IPS-18a (cell line): Measurements from ENCODE around the gene LGALS3BP.

Source experiments
- H3K27ac ChIP-seq: one replicate; pipeline ENCODE4 v1.5.1; 2013; ENCODE audit warnings: low read length
- H3K27me3 ChIP-seq: one replicate; pipeline ENCODE4 v1.6.1; 2013; ENCODE audit warnings: mild to moderate bottlenecking, low read length; ENCODE audit not compliant: control insufficient read depth, insufficient read depth
- H3K36me3 ChIP-seq: one replicate; pipeline ENCODE4 v1.6.1; 2013; ENCODE audit warnings: low read depth, low read length; ENCODE audit not compliant: control insufficient read depth
- H3K4me1 ChIP-seq: one replicate; pipeline ENCODE4 v1.6.1; 2013; ENCODE audit warnings: low read depth, low read length; ENCODE audit not compliant: control insufficient read depth
- H3K4me3 ChIP-seq: one replicate; pipeline ENCODE4 v1.5.1; 2013; ENCODE audit warnings: low read length
- H3K9ac ChIP-seq: one replicate; pipeline ENCODE4 v1.6.1; 2013; ENCODE audit warnings: mild to moderate bottlenecking, low read length, moderate library complexity
- H3K9me3 ChIP-seq: one replicate; pipeline ENCODE4 v1.6.1; 2013; ENCODE audit warnings: low read depth, low read length; ENCODE audit not compliant: control insufficient read depth

LGALS3BP gene

GRCh38 chr17:79002291-79002690 lies 22.6 kb upstream of the LGALS3BP start:
- Histone ChIP-seq H3K4me3 (no peak overlapping the region), H3K9ac (no peak overlapping the region), H3K4me1 (no peaks in the 10 kb centered on the region), H3K27me3 (peaks cover 65% of the 10 kb centered on the region), H3K27ac (no peak overlapping the region), H3K36me3 (no peaks in the 10 kb centered on the region), H3K9me3 (no peaks in the 10 kb centered on the region)

DNA sequence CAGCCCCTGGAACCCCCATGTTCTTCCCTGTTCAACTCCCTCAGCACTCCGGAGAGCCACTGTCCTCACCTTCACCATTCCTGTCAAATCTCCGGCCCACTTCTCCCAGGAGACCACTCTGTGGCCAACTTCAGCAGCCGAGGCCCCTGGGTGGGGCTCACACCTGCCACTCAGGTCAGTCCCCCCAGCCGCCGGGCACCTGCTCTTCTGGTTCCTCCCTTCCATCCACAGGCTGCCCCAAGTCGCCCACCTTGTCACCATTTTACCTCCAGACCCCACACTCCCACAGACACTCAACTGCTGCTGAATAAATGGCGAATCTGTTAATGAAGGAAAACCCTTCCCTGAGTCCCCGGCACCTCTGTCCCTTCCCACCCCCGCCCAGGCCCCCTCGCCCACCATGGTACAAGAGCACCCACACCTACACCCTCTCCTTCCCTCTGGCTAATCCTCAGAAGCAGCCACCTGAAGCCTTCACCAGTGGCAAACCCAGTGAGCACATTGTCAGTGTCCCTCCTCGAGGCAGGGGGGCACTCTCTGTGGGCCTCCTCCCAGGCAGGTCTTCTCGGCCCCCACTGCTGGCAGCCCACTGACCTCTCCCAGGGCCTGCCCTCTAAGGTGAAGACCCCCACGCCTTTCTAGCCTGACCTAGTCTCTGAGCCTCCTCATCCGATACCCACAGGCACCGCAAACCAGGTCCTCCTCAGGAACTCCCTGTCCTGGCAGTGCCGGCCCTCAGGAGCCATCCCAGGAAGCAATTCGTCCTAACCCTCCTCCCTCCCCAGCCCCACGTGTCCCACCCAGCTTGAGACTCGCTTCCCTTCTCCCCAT lies 21.7 kb upstream of the LGALS3BP start:
- H3K9me3 ChIP-seq: no peaks in the 10 kb centered on the region
- peaks cover 56% of the 10 kb centered on the region for H3K27me3 ChIP-seq
- H3K4me3 ChIP-seq: no peak overlapping the region
- no peak overlapping the region for H3K9ac ChIP-seq
- peaks cover 8% of the 10 kb centered on the region for H3K36me3 ChIP-seq
- no peaks in the 10 kb centered on the region for H3K4me1 ChIP-seq
- H3K27ac ChIP-seq: no peak overlapping the region

- peaks cover 48% of the 10 kb centered on the region for H3K27me3 ChIP-seq
- peaks cover 10% of the 10 kb centered on the region for H3K36me3 ChIP-seq
- H3K4me1 ChIP-seq: no peaks in the 10 kb centered on the region
- H3K9me3 ChIP-seq: no peaks in the 10 kb centered on the region
- H3K27ac ChIP-seq: no peak overlapping the region
- H3K9ac ChIP-seq: no peak overlapping the region
- H3K4me3 ChIP-seq: no peak overlapping the region
These were observed 20.9 kb upstream of the LGALS3BP start for GRCh38 chr17:79000396-79001189.

GRCh38 chr17:78999947-79000395 lies 20.2 kb upstream of the LGALS3BP start:
- Histone ChIP-seq H3K4me1 (no peaks in the 10 kb centered on the region), H3K36me3 (peaks cover 10% of the 10 kb centered on the region), H3K27me3 (peaks cover 42% of the 10 kb centered on the region), H3K9ac (no peak overlapping the region), H3K9me3 (no peaks in the 10 kb centered on the region), H3K4me3 (no peak overlapping the region), H3K27ac (no peak overlapping the region)

- Histone ChIP-seq H3K27ac (no peak overlapping the region), H3K4me1 (no peaks in the 10 kb centered on the region), H3K9me3 (no peaks in the 10 kb centered on the region), H3K36me3 (peaks cover 10% of the 10 kb centered on the region), H3K27me3 (peaks cover 42% of the 10 kb centered on the region), H3K4me3 (no peak overlapping the region), H3K9ac (no peak overlapping the region)
These were observed 19.5 kb upstream of the LGALS3BP start for GRCh38 chr17:78999056-78999768.

- Histone ChIP-seq H3K27me3 (peaks cover 36% of the 10 kb centered on the region), H3K4me3 (no peak overlapping the region), H3K9ac (no peak overlapping the region), H3K4me1 (no peaks in the 10 kb centered on the region), H3K9me3 (no peaks in the 10 kb centered on the region), H3K27ac (no peak overlapping the region), H3K36me3 (peaks cover 10% of the 10 kb centered on the region)
These were observed 18.8 kb upstream of the LGALS3BP start for GRCh38 chr17:78998311-78999055.

DNA sequence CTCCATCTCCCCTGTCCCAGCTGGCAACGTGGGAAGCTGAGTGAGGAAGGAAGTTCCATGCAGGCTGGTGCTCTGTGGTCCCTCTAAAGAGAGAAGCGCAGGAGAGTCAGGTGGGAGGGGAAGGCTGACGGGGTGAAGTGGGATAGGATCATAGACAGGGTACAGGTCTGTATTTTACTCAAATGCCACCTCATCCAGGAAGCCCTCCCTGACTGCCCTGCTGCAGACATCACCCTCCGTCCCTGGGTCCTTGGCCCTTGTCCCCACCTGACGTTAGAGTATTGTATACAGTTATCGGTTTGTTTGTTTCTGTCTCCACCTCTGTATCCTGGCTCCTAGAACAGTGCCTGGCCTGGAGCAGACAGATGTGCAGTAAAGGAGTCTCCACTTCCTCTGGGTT lies 18.2 kb upstream of the LGALS3BP start:
- no peaks in the 10 kb centered on the region for H3K4me1 ChIP-seq
- H3K36me3 ChIP-seq: peaks cover 11% of the 10 kb centered on the region
- no peaks in the 10 kb centered on the region for H3K9me3 ChIP-seq
- H3K27ac ChIP-seq: no peak overlapping the region
- H3K4me3 ChIP-seq: no peak overlapping the region
- peaks cover 30% of the 10 kb centered on the region for H3K27me3 ChIP-seq
- H3K9ac ChIP-seq: no peak overlapping the region

- Histone ChIP-seq H3K4me1 (no peaks in the 10 kb centered on the region), H3K27ac (no peak overlapping the region), H3K36me3 (peaks cover 14% of the 10 kb centered on the region), H3K27me3 (peaks cover 24% of the 10 kb centered on the region), H3K9ac (no peak overlapping the region), H3K9me3 (no peaks in the 10 kb centered on the region), H3K4me3 (no peak overlapping the region)
These were observed 17.6 kb upstream of the LGALS3BP start for GRCh38 chr17:78997231-78997741.

DNA sequence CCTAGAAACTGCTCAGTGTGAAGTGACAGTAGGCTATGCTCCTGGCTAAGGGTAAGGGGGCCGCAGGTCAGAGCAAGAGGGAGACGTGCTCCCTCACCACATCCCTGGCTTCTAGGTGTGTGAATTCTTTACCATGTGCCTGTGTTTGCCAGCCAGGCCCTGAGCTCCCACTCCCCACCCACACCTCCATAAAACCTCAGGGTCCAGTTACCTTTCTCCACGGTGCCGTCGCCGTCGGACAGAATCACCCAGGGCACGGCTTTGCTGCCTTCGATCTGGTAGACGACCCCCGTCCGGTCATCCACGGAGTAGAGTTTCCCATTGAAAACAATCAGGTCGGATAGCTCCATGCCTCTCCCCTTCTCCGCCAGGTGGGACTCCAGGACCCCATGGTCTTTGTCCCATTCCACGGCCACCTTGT lies 17.1 kb upstream of the LGALS3BP start:
- H3K4me3 ChIP-seq: no peak overlapping the region
- no peak overlapping the region for H3K9ac ChIP-seq
- H3K27me3 ChIP-seq: peaks cover 19% of the 10 kb centered on the region
- no peak overlapping the region for H3K27ac ChIP-seq
- no peaks in the 10 kb centered on the region for H3K4me1 ChIP-seq
- H3K9me3 ChIP-seq: no peaks in the 10 kb centered on the region
- H3K36me3 ChIP-seq: peaks cover 14% of the 10 kb centered on the region

DNA sequence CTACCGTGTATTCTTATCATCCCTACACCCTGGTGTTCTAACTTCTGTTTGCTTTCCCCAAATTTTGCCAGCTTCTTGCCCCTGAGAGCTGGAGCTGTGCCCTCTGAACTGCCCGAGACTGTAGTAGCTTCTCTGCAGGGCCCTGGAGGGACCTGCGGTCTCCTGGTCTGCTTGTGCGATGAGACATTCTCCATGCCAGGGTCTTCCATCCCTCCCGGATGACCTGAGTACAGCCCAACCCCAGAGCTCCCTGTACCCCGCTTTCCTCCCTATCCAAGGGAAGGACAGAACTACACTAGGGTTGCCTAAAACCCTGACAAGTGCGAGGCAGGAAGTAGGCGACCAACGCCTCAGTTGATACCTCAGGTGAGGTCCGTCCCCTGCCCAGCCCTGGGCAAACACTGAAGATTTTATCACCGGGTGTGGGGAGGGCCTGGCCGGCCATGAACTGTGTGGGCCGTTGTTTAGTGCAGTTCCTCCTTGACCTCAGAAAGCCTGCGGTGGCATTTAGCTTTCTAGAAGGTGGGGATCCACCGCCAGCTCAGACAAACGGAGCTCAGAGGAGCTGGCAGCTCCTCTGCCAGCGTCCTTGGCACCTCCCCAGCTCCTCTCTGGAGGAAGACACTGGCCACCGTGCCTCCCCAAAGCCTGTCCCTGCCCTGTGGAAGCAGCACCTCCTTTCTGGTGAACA lies 16.2 kb upstream of the LGALS3BP start:
- Histone ChIP-seq H3K9ac (no peak overlapping the region), H3K4me1 (no peaks in the 10 kb centered on the region), H3K27ac (no peak overlapping the region), H3K9me3 (no peaks in the 10 kb centered on the region), H3K4me3 (no peak overlapping the region), H3K36me3 (peaks cover 19% of the 10 kb centered on the region), H3K27me3 (peaks cover 10% of the 10 kb centered on the region)
